ENCODE data around the gene TEX13D.

Gene TEX13D

GRCh38 chrX:124348885-124349453 is 16.5 kb downstream of the TEX13D start:
- no peak for FAIRE-seq

- FAIRE-seq, result no peak
These were observed 22.2 kb downstream of the TEX13D start for GRCh38 chrX:124354648-124355047.

GRCh38 chrX:124358800-124359383 is 26.4 kb downstream of the TEX13D start:
- no peak for FAIRE-seq

- FAIRE-seq, result no peak
These were observed 29.6 kb downstream of the TEX13D start for GRCh38 chrX:124362072-124362471.

- FAIRE-seq, result no peak
These were observed 30.3 kb downstream of the TEX13D start for GRCh38 chrX:124362761-124363160.

GRCh38 chrX:124369722-124370121 is 37.3 kb downstream of the TEX13D start:
- FAIRE-seq, result no peak

GRCh38 chrX:124373348-124373747 is 40.9 kb downstream of the TEX13D start:
- no peak for FAIRE-seq

- no peak for FAIRE-seq
These were observed 46.2 kb downstream of the TEX13D start for GRCh38 chrX:124378643-124379042.

GRCh38 chrX:124383354-124383753 is 50.9 kb downstream of the TEX13D start:
- no peak for FAIRE-seq

- no peak for FAIRE-seq
These were observed 53.9 kb downstream of the TEX13D start for GRCh38 chrX:124386401-124386800.

Data from TTC549 (cell line).